HepG2 (cell line): ENCODE measurements around the gene GALNT17. TPM values are rescaled to one million over a fixed set of nuclear protein-coding genes. Genes with fewer than 3 reads are reported as not detected.

Source experiments
- ATAC-seq: fragments of 200-7000 bp; cut with Tn5 transposase; 3 replicates; pipeline ENCODE4 v1.9.1; 2020; ENCODE audit warnings: mild to moderate bottlenecking, moderate library complexity
- BruUV-seq: library from RNA; stranded (reverse); fragments of 400-500 nt; replicated peaks from 2 replicates; lab custom pipeline; 2021; lab: Mats Ljungman, UMichigan
- CTCF ChIA-PET: fragments of 300-600 bp; formaldehyde crosslinking; extraction: SDS; loops from one replicate; lab custom pipeline; 2021; ENCODE audit warnings: low total read pairs, inconsistent platforms, low intra/inter-chr PET ratio; lab: Yijun Ruan, JAX
- POLR2A ChIA-PET: fragments of 350-600 bp; sonication (Branson Sonifier 250); formaldehyde crosslinking; loops from one replicate; lab custom pipeline; 2020; ENCODE audit warnings: antibody characterized with exemption, inconsistent platforms; lab: Yijun Ruan, JAX
- DNase-seq: peaks from one replicate; pipeline ENCODE4 v3.0.0-alpha.2; 2015; ENCODE audit warnings: low spot score
- FAIRE-seq: peaks from 3 replicates; lab custom pipeline; 2011; peaks lifted over from hg19 to GRCh38; lab: Jason Lieb, UNC
- H2AFZ ChIP-seq: one replicate; pipeline ENCODE4 v1.6.1; 2011; ENCODE audit warnings: low read length, inconsistent platforms
- H3K27ac ChIP-seq: fragments of 300-600 bp; 3 replicates; pipeline ENCODE4 v1.8.0; 2011; ENCODE audit warnings: mixed run types, mild to moderate bottlenecking, mixed read lengths, low read length, inconsistent platforms; ENCODE audit not compliant: insufficient read depth; ENCODE audit errors: extremely low read length
- H3K27me3 ChIP-seq, 2 experiments: fragments of 200-600 bp in 1 of 2; 2 replicates in 1 of 2; 3 replicates in 1 of 2; pipeline versions ENCODE4 v1.6.0 to v1.8.0; 2011; ENCODE audit warnings: low read length in 2 of 2, mild to moderate bottlenecking in 2 of 2, moderate library complexity in 2 of 2, inconsistent platforms in 1 of 2; ENCODE audit not compliant: insufficient read depth in 2 of 2, control insufficient read depth in 1 of 2
- H3K36me3 ChIP-seq, 2 experiments: fragments of 200-600 bp in 1 of 2; replicated peaks in 1 of 2; 2 replicates in 1 of 2; 3 replicates in 1 of 2; pipeline versions ENCODE4 v1.5.1 to v1.8.0; 2011; ENCODE audit warnings: low read length in 2 of 2, inconsistent platforms in 1 of 2; ENCODE audit not compliant: insufficient read depth in 2 of 2, control insufficient read depth in 1 of 2
- H3K4me1 ChIP-seq: 2 replicates; pipeline ENCODE4 v1.5.1; 2012; ENCODE audit warnings: low read length, inconsistent platforms; ENCODE audit not compliant: insufficient read depth
- H3K4me2 ChIP-seq: 2 replicates; pipeline ENCODE4 v1.6.0; 2011; ENCODE audit warnings: low read depth, low read length, inconsistent platforms
- H3K4me3 ChIP-seq, 3 experiments: fragments of 200-600 bp in 1 of 3; sonication (generic), shearing (Covaris generic) in 1 of 3; replicated peaks in 1 of 3; 2 replicates each; pipeline ENCODE4 v1.5.1; 2011 to 2016; ENCODE audit warnings: low read length in 3 of 3, inconsistent platforms in 2 of 3, low read depth in 2 of 3, mild to moderate bottlenecking in 2 of 3, control low read depth in 1 of 3, mixed read lengths in 1 of 3; ENCODE audit not compliant: insufficient read depth in 1 of 3
- H3K79me2 ChIP-seq: one replicate; pipeline ENCODE4 v1.6.1; 2011; ENCODE audit warnings: low read length, inconsistent platforms; ENCODE audit not compliant: insufficient read depth
- H3K9ac ChIP-seq: 2 replicates; pipeline ENCODE4 v1.6.0; 2011; ENCODE audit warnings: mild to moderate bottlenecking, low read depth, low read length, inconsistent platforms; ENCODE audit not compliant: insufficient read depth
- H3K9me3 ChIP-seq: 2 replicates; pipeline ENCODE4 v1.5.1; 2012; ENCODE audit warnings: mild to moderate bottlenecking, low read length
- H4K20me1 ChIP-seq: 2 replicates; pipeline ENCODE4 v1.6.0; 2011; ENCODE audit warnings: inconsistent platforms, mild to moderate bottlenecking, low read length, moderate library complexity; ENCODE audit not compliant: insufficient read depth
- MIXL1 ChIP-seq: IDR thresholded peaks from 2 replicates; pipeline ENCODE4 v1.6.1; 2016
- ZNF230 ChIP-seq: sonication (generic); formaldehyde crosslinking; IDR thresholded peaks from 2 replicates; pipeline ENCODE4 v1.4.0; 2020; ENCODE audit warnings: mild to moderate bottlenecking, missing genetic modification reagents
- ZNF329 ChIP-seq: sonication (generic); formaldehyde crosslinking; IDR thresholded peaks from 2 replicates; pipeline ENCODE4 v1.9.0; 2021; ENCODE audit warnings: low read depth, mild to moderate bottlenecking, missing genetic modification reagents
- ZNF670 ChIP-seq: sonication (generic); formaldehyde crosslinking; IDR thresholded peaks from 2 replicates; pipeline ENCODE4 v1.8.0; 2022; ENCODE audit warnings: mild to moderate bottlenecking, missing genetic modification reagents, borderline replicate concordance
- ZNF746 ChIP-seq: sonication (generic); formaldehyde crosslinking; IDR thresholded peaks from 2 replicates; pipeline ENCODE4 v1.8.0; 2022; ENCODE audit warnings: mild to moderate bottlenecking, missing genetic modification reagents
- ZSCAN12 ChIP-seq: sonication (generic); formaldehyde crosslinking; IDR thresholded peaks from 2 replicates; pipeline ENCODE4 v1.9.0; 2021; ENCODE audit warnings: mild to moderate bottlenecking, missing genetic modification reagents
- WGBS: methylation state at CpG from one replicate; pipeline ENCODE4 v1.1.6; 2017; ENCODE audit warnings: low lambda C conversion rate; 5-methylcytosine and 5-hydroxymethylcytosine counted together
- in situ Hi-C: cut with HindIII; loops from 2 replicates; pipeline ENCODE4 v1.10.0; 2017; ENCODE audit warnings: low pct_unique_long_range_greater_than_20kb; ENCODE audit not compliant: extremely low pct_ligation_motif_present
- intact Hi-C: fragments of 100-400 bp; cut with micrococcal nuclease; formaldehyde crosslinking; loops from one replicate; pipeline ENCODE4 v1.10.0; 2022; ENCODE audit not compliant: unreplicated experiment
- polyA plus RNA-seq, 8 experiments: library from polyadenylated mRNA; depleted of rRNA in 3 of 8; stranded (reverse) in 7 of 8; unstranded in 1 of 8; fragments of >200 nt; fragmentation: Illumina TruSeq in 4 of 8; extraction: Trizol in 4 of 8; gene quantifications; 2 replicates each; pipeline versions ENCODE4 v1.2.1 to v1.2.3, GENCODE V29; 2011 to 2016; ENCODE audit warnings: low read depth in 4 of 8, missing spikeins in 1 of 8, mixed read lengths in 1 of 8; ENCODE audit not compliant: insufficient read depth in 1 of 8
- total RNA-seq, 5 experiments: library from RNA; depleted of rRNA; stranded (reverse); fragments of >200 nt; fragmentation: Illumina TruSeq; extraction: Trizol; gene quantifications; 2 replicates each; pipeline ENCODE4 v1.2.3, GENCODE V29; 2016; ENCODE audit warnings: low read depth in 1 of 5
- TF ChIP-seq, protein P1 (sequence below): IDR thresholded peaks from 2 replicates; pipeline ENCODE4 v1.6.1; 2016; ENCODE audit warnings: low read depth, borderline replicate concordance
- TF ChIP-seq, protein P2 (sequence below): sonication (generic); formaldehyde crosslinking; IDR thresholded peaks from 2 replicates; pipeline ENCODE4 v1.8.1; 2022; ENCODE audit warnings: mild to moderate bottlenecking, missing genetic modification reagents
- TF ChIP-seq, protein P3 (sequence below): sonication (generic); formaldehyde crosslinking; IDR thresholded peaks from 2 replicates; pipeline ENCODE4 v1.4.0; 2020; ENCODE audit warnings: missing genetic modification reagents

GALNT17 gene
- total and polyA plus RNA-seq, 2 of the 13 experiments (the other 11 are each of a cell fraction or from before 2014, with no cell fraction given), result not detected

DNA sequence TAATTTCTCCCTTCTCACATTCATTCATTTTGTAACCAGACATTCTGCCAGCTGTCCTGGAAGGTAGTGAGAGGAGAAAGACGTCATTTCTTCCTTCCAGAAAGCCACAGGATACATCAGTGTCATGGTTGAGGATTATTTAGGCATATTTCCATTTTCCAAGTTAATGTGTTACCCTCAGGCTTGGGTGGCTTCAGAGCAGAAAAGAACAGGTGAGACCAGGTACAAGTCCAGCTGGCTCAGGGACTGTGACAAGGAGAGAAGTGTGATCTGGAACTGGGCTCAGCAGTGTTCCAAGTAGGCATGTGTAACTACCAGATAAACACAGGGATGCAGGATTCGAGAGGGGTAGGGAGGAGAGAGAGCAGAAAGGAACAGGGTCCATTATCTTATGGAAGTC, 386.9 kb downstream of the GALNT17 start (continued):
- TF ChIP-seq ZNF230 (CRISPR knock-in tag), result no peak

DNA sequence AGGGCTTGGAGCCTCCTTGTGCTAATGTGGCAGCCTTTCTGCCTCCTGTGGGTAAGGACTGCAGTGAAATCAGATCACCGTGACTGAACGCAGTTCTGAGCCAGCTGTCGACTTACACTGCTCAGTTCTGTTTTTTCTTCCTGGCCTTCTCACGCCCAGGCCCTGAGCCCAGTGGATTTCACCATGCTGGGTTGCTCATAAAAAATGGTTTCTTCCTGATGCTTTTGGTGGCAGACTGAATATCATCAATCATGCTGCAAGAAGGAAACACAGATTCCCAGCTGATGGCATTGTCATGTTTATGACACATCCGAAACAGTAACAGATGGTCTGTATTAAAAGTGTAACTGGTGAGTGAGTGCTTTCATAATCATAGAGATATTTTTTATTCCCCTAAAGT, 389.6 kb downstream of the GALNT17 start:
- WGBS, result 23% methylated on average over 1 of the region's 5 CpGs
- TF ChIP-seq ZNF670 (CRISPR knock-in tag), result no peak
- TF ChIP-seq ZSCAN12, result no peak
- no peak for TF ChIP-seq ZNF746 (CRISPR knock-in tag)
- TF ChIP-seq, protein P1, sequence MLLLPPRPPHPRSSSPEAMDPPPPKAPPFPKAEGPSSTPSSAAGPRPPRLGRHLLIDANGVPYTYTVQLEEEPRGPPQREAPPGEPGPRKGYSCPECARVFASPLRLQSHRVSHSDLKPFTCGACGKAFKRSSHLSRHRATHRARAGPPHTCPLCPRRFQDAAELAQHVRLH (CRISPR knock-in tag), result no peak
- TF ChIP-seq, protein P2, sequence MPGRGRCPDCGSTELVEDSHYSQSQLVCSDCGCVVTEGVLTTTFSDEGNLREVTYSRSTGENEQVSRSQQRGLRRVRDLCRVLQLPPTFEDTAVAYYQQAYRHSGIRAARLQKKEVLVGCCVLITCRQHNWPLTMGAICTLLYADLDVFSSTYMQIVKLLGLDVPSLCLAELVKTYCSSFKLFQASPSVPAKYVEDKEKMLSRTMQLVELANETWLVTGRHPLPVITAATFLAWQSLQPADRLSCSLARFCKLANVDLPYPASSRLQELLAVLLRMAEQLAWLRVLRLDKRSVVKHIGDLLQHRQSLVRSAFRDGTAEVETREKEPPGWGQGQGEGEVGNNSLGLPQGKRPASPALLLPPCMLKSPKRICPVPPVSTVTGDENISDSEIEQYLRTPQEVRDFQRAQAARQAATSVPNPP (CRISPR knock-in tag), result no peak
- TF ChIP-seq, protein P3, sequence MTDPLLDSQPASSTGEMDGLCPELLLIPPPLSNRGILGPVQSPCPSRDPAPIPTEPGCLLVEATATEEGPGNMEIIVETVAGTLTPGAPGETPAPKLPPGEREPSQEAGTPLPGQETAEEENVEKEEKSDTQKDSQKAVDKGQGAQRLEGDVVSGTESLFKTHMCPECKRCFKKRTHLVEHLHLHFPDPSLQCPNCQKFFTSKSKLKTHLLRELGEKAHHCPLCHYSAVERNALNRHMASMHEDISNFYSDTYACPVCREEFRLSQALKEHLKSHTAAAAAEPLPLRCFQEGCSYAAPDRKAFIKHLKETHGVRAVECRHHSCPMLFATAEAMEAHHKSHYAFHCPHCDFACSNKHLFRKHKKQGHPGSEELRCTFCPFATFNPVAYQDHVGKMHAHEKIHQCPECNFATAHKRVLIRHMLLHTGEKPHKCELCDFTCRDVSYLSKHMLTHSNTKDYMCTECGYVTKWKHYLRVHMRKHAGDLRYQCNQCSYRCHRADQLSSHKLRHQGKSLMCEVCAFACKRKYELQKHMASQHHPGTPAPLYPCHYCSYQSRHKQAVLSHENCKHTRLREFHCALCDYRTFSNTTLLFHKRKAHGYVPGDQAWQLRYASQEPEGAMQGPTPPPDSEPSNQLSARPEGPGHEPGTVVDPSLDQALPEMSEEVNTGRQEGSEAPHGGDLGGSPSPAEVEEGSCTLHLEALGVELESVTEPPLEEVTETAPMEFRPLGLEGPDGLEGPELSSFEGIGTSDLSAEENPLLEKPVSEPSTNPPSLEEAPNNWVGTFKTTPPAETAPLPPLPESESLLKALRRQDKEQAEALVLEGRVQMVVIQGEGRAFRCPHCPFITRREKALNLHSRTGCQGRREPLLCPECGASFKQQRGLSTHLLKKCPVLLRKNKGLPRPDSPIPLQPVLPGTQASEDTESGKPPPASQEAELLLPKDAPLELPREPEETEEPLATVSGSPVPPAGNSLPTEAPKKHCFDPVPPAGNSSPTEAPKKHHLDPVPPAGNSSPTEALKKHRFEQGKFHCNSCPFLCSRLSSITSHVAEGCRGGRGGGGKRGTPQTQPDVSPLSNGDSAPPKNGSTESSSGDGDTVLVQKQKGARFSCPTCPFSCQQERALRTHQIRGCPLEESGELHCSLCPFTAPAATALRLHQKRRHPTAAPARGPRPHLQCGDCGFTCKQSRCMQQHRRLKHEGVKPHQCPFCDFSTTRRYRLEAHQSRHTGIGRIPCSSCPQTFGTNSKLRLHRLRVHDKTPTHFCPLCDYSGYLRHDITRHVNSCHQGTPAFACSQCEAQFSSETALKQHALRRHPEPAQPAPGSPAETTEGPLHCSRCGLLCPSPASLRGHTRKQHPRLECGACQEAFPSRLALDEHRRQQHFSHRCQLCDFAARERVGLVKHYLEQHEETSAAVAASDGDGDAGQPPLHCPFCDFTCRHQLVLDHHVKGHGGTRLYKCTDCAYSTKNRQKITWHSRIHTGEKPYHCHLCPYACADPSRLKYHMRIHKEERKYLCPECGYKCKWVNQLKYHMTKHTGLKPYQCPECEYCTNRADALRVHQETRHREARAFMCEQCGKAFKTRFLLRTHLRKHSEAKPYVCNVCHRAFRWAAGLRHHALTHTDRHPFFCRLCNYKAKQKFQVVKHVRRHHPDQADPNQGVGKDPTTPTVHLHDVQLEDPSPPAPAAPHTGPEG, result no peak
- TF ChIP-seq ZNF329, result no peak
- TF ChIP-seq MIXL1, result no peak
- Histone ChIP-seq H3K36me3 (no peaks in the 10 kb centered on the region), H3K9ac (no peak overlapping the region), H3K9me3 (peaks cover 59% of the 10 kb centered on the region), H3K27me3 (no peaks in the 10 kb centered on the region), H3K79me2 (no peaks in the 10 kb centered on the region), H3K27ac (no peak overlapping the region), H2AFZ (no peak overlapping the region), H3K4me1 (no peaks in the 10 kb centered on the region), H4K20me1 (no peaks in the 10 kb centered on the region), H3K4me3 (no peak overlapping the region), H3K4me2 (no peak overlapping the region)
- FAIRE-seq (no peak), DNase-seq (no peak), ATAC-seq (no peak)
- in situ Hi-C loops (no loop called here), intact Hi-C loops (no loop called here)
- POLR2A ChIA-PET, result no interaction called here
- no TSS peak for BruUV-seq
- CTCF ChIA-PET, result no interaction called here
